ENCODE results near the gene MUC6.

DNA sequence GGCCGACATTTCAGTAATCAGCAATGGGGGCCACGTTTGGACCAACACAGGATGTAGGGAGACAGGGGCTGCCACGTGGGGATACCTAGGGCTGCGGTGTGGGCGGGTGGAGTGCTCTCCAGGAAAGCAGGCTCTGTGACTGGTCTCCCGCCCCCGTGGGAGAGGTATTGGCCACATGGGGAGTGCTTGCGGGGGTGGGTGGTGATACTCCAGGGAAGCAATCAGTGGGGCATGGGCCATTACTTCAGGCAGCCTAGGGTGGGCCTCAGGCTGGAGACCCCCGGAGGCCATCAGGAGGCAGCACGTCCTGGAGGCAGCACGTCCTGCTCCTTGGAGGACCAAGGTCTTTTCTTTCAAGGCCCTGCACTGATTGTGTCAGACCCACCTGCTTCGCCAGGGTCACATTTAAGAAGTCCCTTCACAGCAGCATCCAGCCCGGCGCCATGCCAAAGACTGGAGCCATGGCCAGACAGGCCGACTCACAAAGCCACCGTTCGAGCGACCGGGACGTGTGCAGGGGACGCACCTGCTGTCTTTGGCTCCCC, 35.1 kb upstream of the MUC6 start:
- TF ChIP-seq, protein P1, sequence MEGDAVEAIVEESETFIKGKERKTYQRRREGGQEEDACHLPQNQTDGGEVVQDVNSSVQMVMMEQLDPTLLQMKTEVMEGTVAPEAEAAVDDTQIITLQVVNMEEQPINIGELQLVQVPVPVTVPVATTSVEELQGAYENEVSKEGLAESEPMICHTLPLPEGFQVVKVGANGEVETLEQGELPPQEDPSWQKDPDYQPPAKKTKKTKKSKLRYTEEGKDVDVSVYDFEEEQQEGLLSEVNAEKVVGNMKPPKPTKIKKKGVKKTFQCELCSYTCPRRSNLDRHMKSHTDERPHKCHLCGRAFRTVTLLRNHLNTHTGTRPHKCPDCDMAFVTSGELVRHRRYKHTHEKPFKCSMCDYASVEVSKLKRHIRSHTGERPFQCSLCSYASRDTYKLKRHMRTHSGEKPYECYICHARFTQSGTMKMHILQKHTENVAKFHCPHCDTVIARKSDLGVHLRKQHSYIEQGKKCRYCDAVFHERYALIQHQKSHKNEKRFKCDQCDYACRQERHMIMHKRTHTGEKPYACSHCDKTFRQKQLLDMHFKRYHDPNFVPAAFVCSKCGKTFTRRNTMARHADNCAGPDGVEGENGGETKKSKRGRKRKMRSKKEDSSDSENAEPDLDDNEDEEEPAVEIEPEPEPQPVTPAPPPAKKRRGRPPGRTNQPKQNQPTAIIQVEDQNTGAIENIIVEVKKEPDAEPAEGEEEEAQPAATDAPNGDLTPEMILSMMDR (conservative IDR thresholded peaks at IDR 0.05; ENCODE audit: low read depth, low read length): no peak
- TF ChIP-seq EZH2 (IDR thresholded peaks at IDR 0.05; ENCODE audit: borderline replicate concordance, low read depth, low read length, poor library complexity, severe bottlenecking): no peak
